HFF-Myc (cell line): Measurements from ENCODE around the gene PCDHGC3.

Experiments used
- DNase-seq: peaks from one replicate; pipeline ENCODE4 v3.0.0-alpha.2; 2011; ENCODE audit warnings: low read depth; ENCODE audit errors: extremely low read depth
- H3K4me3 ChIP-seq: replicated peaks from 2 replicates; pipeline ENCODE4 v1.5.1; 2011; ENCODE audit warnings: low read depth, mild to moderate bottlenecking, control low read depth, low read length
- CTCF ChIP-seq: IDR thresholded peaks from 2 replicates; pipeline ENCODE4 v1.5.1; 2012; ENCODE audit warnings: mild to moderate bottlenecking, low read depth, low read length, control low read depth; ENCODE audit errors: missing control alignments

The PCDHGC3 gene

GRCh38 chr5:141484641-141485311 is 9.0 kb downstream of the PCDHGC3 start, which contains the start of gene PCDHGC4:
Gene PCDHGC4 (plus strand): TSS chr5:141485030. CDS start chr5:141485174, 144 bp downstream.
- no peak for DNase-seq
- no peak for TF ChIP-seq CTCF
- H3K4me3 ChIP-seq = no peak within 1 kb of the TSS

GRCh38 chr5:141485321-141486055 is 9.7 kb downstream of the PCDHGC3 start:
- no peak overlapping the region for H3K4me3 ChIP-seq
- TF ChIP-seq CTCF = no peak
- DNase-seq = no peak

GRCh38 chr5:141486091-141486490 is 10.3 kb downstream of the PCDHGC3 start:
- TF ChIP-seq CTCF = no peak
- no peak for DNase-seq

GRCh38 chr5:141487131-141487530 is 11.4 kb downstream of the PCDHGC3 start:
- no peak overlapping the region for H3K4me3 ChIP-seq
- no peak for DNase-seq
- TF ChIP-seq CTCF = no peak

More at GRCh38 chr5:141486091-141486490, 10.3 kb downstream of the PCDHGC3 start:
- H3K4me3 ChIP-seq = no peak overlapping the region

GRCh38 chr5:141488591-141489561 is 13.1 kb downstream of the PCDHGC3 start, which contains the start of gene PCDHGC5:
Gene PCDHGC5 (plus strand): TSS chr5:141489081. CDS start chr5:141489241, 160 bp downstream.
- no peak within 1 kb of the TSS for H3K4me3 ChIP-seq
- TF ChIP-seq CTCF = no peak
- DNase-seq = no peak

GRCh38 chr5:141489841-141490240 is 14.1 kb downstream of the PCDHGC3 start:
- no peak for TF ChIP-seq CTCF
- no peak overlapping the region for H3K4me3 ChIP-seq
- DNase-seq = no peak
